Subcutaneous adipose tissue (tissue), 4 donors: ENCODE measurements around the gene PILRA. TPM values are rescaled to one million over a fixed set of nuclear protein-coding genes. Genes with fewer than 3 reads are reported as not detected.

Source experiments
- CTCF ChIP-seq: fragments of 450-650 bp; IDR thresholded peaks from one replicate; pipeline ENCODE4 v1.5.1; 2016; ENCODE audit warnings: low read depth, mild to moderate bottlenecking, control low read depth, antibody characterized with exemption, moderate library complexity
- total RNA-seq, 4 donors: library from RNA; depleted of rRNA; stranded (reverse); fragments of >200 nt; gene quantifications; one replicate each; pipeline ENCODE4 v1.1.0, GENCODE V29; 2016

Gene PILRA
- total RNA-seq, 4 donors from 2014 or later = 8.0 to 44.2 (median 9.9) TPM

DNA sequence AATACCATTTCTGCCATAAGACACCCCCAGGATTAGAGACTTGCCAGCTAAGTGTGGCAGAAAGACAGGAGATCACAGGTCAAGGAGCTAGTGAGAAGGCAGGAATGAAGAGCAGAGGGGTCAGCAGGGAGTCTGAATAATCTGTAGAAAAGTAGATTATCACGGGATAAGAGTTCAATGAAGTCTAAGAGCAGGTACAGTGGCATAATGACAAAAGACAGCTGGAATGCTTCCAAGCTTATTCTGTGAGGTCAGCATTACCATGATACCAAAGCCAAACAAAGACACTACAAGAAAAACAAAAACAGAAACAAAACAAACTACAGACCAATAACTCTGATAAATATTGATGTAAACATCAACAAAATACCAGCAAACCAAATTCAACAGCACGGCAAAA, 20.8 kb downstream of the PILRA start:
- no peak for TF ChIP-seq CTCF

- no peak for TF ChIP-seq CTCF
Observed at GRCh38 chr7:100396421-100396982, 23.2 kb downstream of the PILRA start.

GRCh38 chr7:100397315-100398081, 24.2 kb downstream of the PILRA start:
- TF ChIP-seq CTCF = no peak

DNA sequence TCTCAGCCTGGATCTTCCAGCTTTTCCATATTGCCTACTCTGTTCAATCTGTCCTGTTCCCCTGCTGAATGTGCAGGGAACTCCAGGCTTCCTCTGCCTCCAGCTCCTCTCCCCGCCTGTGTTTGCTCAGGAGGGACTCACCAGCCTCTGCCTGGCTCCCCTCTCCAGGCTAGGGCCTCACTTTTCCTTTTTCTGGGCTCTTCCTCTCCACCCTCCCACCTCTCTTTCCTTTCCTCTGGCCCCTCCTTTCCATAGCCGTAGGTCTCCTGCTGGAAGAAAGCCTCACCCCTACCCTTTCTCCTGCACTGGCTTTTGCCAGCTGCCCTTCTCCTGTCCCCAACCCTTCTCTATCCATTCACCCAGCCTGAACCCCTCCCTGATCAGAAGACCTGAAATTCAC, 25.0 kb downstream of the PILRA start:
- no peak for TF ChIP-seq CTCF

GRCh38 chr7:100400041-100400440, 26.8 kb downstream of the PILRA start:
- no peak for TF ChIP-seq CTCF

DNA sequence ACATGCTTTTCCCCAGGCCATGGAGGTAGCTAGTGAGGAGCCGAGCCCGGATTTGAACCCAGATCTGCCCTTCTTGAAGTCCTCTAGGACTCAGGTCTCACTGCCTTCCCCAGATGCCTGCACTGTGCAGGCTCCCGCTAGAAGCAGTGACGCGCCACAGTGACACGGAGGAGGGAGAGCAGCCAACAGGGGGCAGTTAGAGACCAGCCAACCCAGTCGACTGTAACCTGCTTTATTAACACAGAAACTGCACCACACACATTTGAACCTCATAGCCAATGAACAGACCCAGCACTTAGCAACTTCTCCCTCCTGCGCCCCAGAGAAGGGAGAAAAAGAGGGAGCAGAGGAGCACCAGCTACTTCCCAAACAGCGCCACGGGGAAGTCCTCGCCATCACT, 27.4 kb downstream of the PILRA start:
- no peak for TF ChIP-seq CTCF

GRCh38 chr7:100401811-100402210, 28.5 kb downstream of the PILRA start:
- no peak for TF ChIP-seq CTCF
